Thyroid gland (tissue), 4 donors: ENCODE measurements around the gene FAM117A. TPM values are rescaled to one million over a fixed set of nuclear protein-coding genes. Genes with fewer than 3 reads are reported as not detected.
"Not testable (repeated sequence)": the region's sequence is repeated elsewhere in the genome, so short reads cannot be mapped to it uniquely, and the experiment has no call there.

Source experiments
- DNase-seq, 2 donors: peaks; one replicate each; pipeline ENCODE4 v3.0.0-alpha.2; 2019
- H3K27ac ChIP-seq, 3 donors: fragments of 200-600 bp; sonication (generic); 1 replicate in 2 of 3; 2 replicates in 1 of 3; pipeline ENCODE4 v1.5.1; 2016 to 2019; ENCODE audit warnings: mild to moderate bottlenecking in 1 of 3, moderate library complexity in 1 of 3
- H3K27me3 ChIP-seq: fragments of 200-600 bp; sonication (generic); one replicate; pipeline ENCODE4 v1.5.1; 2019
- H3K36me3 ChIP-seq, 2 donors: fragments of 200-600 bp; sonication (generic); one replicate each; pipeline ENCODE4 v1.5.1; 2016 to 2019
- H3K4me1 ChIP-seq, 2 donors: fragments of 200-600 bp; sonication (generic); one replicate each; pipeline ENCODE4 v1.5.1; 2017 to 2019
- H3K4me3 ChIP-seq, 3 donors: fragments of 200-600 bp; sonication (generic); replicated peaks in 1 of 3; 1 replicate in 2 of 3; 2 replicates in 1 of 3; pipeline ENCODE4 v1.5.1; 2016; ENCODE audit warnings: mild to moderate bottlenecking in 1 of 3
- H3K9me3 ChIP-seq: fragments of 200-600 bp; sonication (generic); one replicate; pipeline ENCODE4 v1.5.1; 2017
- CTCF ChIP-seq, 6 experiments: fragments of 200-600 bp in 3 of 6; fragments of 450-650 bp in 3 of 6; sonication (generic) in 3 of 6; IDR thresholded peaks; one replicate each; pipeline ENCODE4 v1.5.1; 2016 to 2019; ENCODE audit warnings: antibody characterized with exemption in 6 of 6, mild to moderate bottlenecking in 2 of 6, inconsistent platforms in 1 of 6, moderate library complexity in 1 of 6
- POLR2A ChIP-seq, 2 donors: fragments of 450-650 bp; IDR thresholded peaks; one replicate each; pipeline ENCODE4 v1.6.1; 2017; ENCODE audit warnings: antibody characterized with exemption in 2 of 2, mild to moderate bottlenecking in 2 of 2, moderate library complexity in 1 of 2
- WGBS, 2 donors: methylation state at CpG; one replicate each; pipeline ENCODE4 v1.1.5; 2017; 5-methylcytosine and 5-hydroxymethylcytosine counted together
- intact Hi-C: fragments of 100-400 bp; cut with DNase I; formaldehyde crosslinking; loops from one replicate; pipeline ENCODE4 v1.15.1; 2023
- total RNA-seq, 4 donors: library from RNA; depleted of rRNA; stranded (reverse); fragments of >200 nt; gene quantifications; one replicate each; pipeline ENCODE4 v1.2.3, GENCODE V29; 2016

FAM117A gene
- total RNA-seq, 4 donors from 2014 or later: 12.4 to 41.5 (median 23.3) TPM

- intact Hi-C loops: no loop called here
- Histone ChIP-seq H3K9me3 (no peaks in the 10 kb centered on the region), H3K27me3 (no peaks in the 10 kb centered on the region), H3K36me3 (peaks cover 0 to 8% of the 10 kb centered on the region in 2 donors), H3K4me3 (no peak overlapping the region), H3K27ac (no peak overlapping the region), H3K4me1 (peaks cover 21 to 34% of the 10 kb centered on the region in 2 donors)
- TF ChIP-seq CTCF (IDR thresholded peaks at IDR 0.05): no peak
- 88% methylated on average over 3 of the region's 3 CpGs for WGBS, 2 donors
- no peak for DNase-seq
These were observed 4.7 kb downstream of the FAM117A start for GRCh38 chr17:49759203-49759602.

GRCh38 chr17:49758464-49759010 is 5.4 kb downstream of the FAM117A start:
- H3K36me3 ChIP-seq, H3K4me3 ChIP-seq, intact Hi-C loops, H3K27me3 ChIP-seq, H3K9me3 ChIP-seq, DNase-seq, H3K27ac ChIP-seq: not testable (repeated sequence)
- peaks cover 21 to 34% of the 10 kb centered on the region in 2 donors for H3K4me1 ChIP-seq
- 86 to 89% methylated on average over 8 of the region's 8 CpGs for WGBS, 2 donors

GRCh38 chr17:49757151-49757777 is 6.7 kb downstream of the FAM117A start:
- WGBS, 2 donors: 76 to 83% methylated on average over 6 of the region's 6 CpGs
- Histone ChIP-seq H3K4me3 (no peak overlapping the region), H3K4me1 (peaks cover 13 to 26% of the 10 kb centered on the region in 2 donors), H3K9me3 (no peaks in the 10 kb centered on the region), H3K27me3 (no peaks in the 10 kb centered on the region), H3K27ac (no peak overlapping the region), H3K36me3 (peaks cover 0 to 8% of the 10 kb centered on the region in 2 donors)
- TF ChIP-seq POLR2A (IDR thresholded peaks at IDR 0.05) (no peak), CTCF (IDR thresholded peaks at IDR 0.05) (no peak)
- no peak for DNase-seq
- intact Hi-C loops: no loop called here

GRCh38 chr17:49756323-49757150 is 7.4 kb downstream of the FAM117A start:
- peaks cover 0 to 8% of the 10 kb centered on the region in 2 donors for H3K36me3 ChIP-seq
- 81 to 85% methylated on average over 9 of the region's 9 CpGs for WGBS, 2 donors
- no peak overlapping the region for H3K4me3 ChIP-seq
- H3K27me3 ChIP-seq: no peaks in the 10 kb centered on the region
- DNase-seq: no peak
- TF ChIP-seq POLR2A (IDR thresholded peaks at IDR 0.05): no peak
- TF ChIP-seq CTCF (IDR thresholded peaks at IDR 0.05): no peak
- H3K4me1 ChIP-seq: peaks cover 13 to 24% of the 10 kb centered on the region in 2 donors
- H3K27ac ChIP-seq: peak overlapping the region; percentile 43 to 61 (median 44)
- no peaks in the 10 kb centered on the region for H3K9me3 ChIP-seq
- intact Hi-C loops: no loop called here

- Histone ChIP-seq H3K4me3 (no peak overlapping the region), H3K27me3 (no peaks in the 10 kb centered on the region), H3K27ac (peak overlapping the region; percentile 43 to 61 (median 44)), H3K36me3 (peaks cover 0 to 8% of the 10 kb centered on the region in 2 donors), H3K4me1 (peaks cover 13 to 24% of the 10 kb centered on the region in 2 donors), H3K9me3 (no peaks in the 10 kb centered on the region)
- intact Hi-C loops: no loop called here
- WGBS, 2 donors: 31 to 44% methylated on average over 4 of the region's 4 CpGs
- TF ChIP-seq POLR2A (IDR thresholded peaks at IDR 0.05): no peak
- no peak for TF ChIP-seq CTCF (IDR thresholded peaks at IDR 0.05)
- DNase-seq: peak; percentile 69 to 75
These were observed 8.2 kb downstream of the FAM117A start for GRCh38 chr17:49755663-49756283.
